AG09319 (cell line): ENCODE measurements around the gene EIF4E3.
A peak's percentile ranks its signal among the peaks of the same experiment; 100 is the strongest.

Experiments
- DNase-seq: peaks from one replicate; pipeline ENCODE4 v3.0.0-alpha.2; 2010; ENCODE audit warnings: low read depth; ENCODE audit errors: extremely low read depth
- CTCF ChIP-seq: IDR thresholded peaks from 2 replicates; pipeline ENCODE4 v1.5.1; 2011; ENCODE audit warnings: low read depth, mild to moderate bottlenecking, inconsistent platforms, low read length, moderate library complexity

EIF4E3 gene

DNA sequence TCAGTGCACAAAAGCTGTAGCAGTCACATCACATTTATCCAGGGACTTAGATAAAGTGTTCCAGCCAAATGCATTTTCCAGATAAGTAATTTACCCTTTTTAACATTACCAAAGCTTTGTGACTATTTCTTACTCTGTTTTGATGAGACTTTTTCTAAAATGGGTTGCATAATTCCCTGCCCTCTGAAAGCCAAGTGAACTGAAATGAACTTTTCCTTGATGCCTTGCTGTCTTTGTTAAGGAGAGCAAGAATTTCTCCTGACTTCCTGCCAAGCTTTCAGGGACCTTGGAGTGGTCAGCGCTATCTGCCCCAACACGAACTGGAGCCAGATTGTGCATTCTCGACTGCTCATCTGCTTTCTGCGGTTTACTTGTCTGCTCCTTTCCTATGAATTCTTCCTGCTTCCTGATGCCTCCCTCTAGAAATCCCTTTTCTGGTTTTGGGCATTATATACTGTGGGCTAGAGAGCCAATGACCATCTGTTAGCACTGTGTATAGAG is 34.8 kb downstream of the EIF4E3 start:
- DNase-seq: no peak
- TF ChIP-seq CTCF: no peak

DNA sequence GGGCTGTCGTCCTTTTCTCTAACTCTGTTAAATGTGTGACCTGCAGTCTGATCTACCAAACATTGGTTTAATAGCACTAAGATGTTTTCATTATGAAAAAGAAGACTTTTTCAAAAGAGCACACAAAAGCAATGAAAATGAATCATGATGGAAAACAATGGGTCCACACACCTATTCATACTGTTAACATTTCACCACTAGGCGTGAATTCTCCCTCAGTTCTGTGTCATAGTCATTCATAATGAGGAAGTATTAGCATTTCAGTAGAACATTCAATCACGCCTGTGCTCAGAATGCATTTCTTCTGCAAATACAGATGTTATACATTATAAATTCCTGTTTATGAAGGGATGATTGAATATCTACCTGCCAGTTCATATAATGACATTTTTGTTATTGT is 35.9 kb downstream of the EIF4E3 start:
- DNase-seq: no peak
- TF ChIP-seq CTCF: no peak

- no peak for DNase-seq
- no peak for TF ChIP-seq CTCF
These were observed 37.1 kb downstream of the EIF4E3 start for GRCh38 chr3:71688121-71688520.

DNA sequence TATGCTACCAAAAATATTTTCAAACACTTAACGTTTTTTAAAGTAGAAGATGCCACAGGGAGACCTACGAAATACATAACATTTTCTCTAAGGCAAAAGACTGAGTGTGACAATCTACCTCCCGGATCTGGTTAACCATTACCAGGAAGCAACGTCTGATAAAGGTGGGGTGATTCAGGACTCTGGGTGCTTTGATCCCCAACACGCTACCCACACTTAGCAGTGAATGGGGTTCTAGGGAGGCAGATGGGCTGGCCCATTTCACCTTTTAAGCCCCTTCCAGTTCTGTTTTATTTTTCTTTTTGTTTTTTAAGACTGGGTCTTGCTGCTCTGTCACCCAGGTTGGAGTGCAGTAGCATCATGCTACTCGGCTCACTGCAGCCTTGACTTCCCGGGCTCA is 39.5 kb downstream of the EIF4E3 start:
- no peak for TF ChIP-seq CTCF

GRCh38 chr3:71684757-71685386 is 40.3 kb downstream of the EIF4E3 start:
- no peak for TF ChIP-seq CTCF
- DNase-seq: peak; percentile 82

More for the DNA sequence above, 39.5 kb downstream of the EIF4E3 start:
- DNase-seq: no peak

DNA sequence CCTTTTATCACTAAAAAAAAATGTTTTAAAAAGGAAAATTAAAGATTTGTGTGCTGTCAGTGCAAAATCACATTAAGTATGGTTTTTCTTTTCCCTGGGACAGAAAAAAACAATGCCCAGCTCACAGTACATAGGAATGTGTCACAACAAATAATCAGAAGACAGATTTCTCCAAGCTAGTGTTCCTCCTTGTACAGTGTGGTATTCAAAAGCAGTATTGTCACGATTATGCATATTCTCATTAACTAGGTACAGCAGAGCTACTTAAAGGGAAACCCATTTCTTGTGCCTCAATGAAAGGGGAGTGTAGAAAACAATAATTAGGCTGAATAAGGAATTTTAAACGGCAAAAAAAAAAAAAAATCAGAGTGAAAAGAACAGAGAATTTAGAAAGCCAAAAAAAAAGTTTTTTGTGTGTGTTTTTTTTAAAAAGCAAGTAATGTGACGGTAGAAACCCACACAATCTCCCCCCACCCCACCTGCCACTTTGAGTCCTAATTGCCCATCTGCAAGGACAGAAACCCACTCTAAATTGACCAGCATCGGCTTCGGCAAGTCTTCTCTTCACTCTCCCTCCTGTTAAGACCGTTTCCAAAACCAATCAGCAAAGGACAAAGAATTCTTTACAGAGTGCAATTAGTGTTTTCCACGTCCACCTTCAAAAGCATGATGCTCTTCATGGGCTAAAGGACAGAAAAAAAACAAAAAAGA is 41.0 kb downstream of the EIF4E3 start:
- no peak for TF ChIP-seq CTCF
- no peak for DNase-seq

DNA sequence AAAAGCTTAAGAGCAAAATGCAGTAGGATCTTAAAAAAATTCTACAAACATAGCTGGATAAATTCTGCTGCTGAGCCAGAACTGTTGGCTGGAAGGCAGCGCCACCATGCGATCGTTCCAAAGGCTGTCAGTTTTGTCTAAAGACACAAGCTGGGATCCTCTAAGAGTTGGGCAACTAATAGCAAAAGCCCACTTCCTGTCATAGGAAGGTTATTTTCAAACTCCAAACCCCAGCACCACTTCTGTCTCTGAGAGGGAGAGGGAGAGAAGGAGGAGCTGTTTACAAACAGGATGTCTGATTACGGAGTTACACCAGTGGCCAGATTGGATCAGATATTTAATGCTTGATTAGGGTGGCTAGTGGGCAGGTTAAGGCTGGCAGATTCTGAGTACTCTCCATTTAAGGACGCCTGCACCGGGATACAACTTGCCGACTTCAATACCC is 44.0 kb downstream of the EIF4E3 start:
- peak; percentile 84 for TF ChIP-seq CTCF
- no peak for DNase-seq
